GM18505 (cell line): ENCODE measurements around the gene LSM14B.
A peak's percentile ranks its signal among the peaks of the same experiment; 100 is the strongest.
"Not testable (repeated sequence)": the region's sequence is repeated elsewhere in the genome, so short reads cannot be mapped to it uniquely, and the experiment has no call there.

ENCODE experiments used
- ATAC-seq: cut with Tn5 transposase; IDR thresholded peaks from one replicate; pipeline ENCODE4 v1.9.1; 2021; ENCODE audit not compliant: unreplicated experiment
- POLR2A ChIP-seq: IDR thresholded peaks from 4 replicates; pipeline ENCODE4 v1.6.1; 2011; ENCODE audit warnings: borderline replicate concordance; ENCODE audit not compliant: insufficient read depth, insufficient read length; ENCODE audit errors: extremely low read depth

The LSM14B gene

GRCh38 chr20:62121776-62122653, at the start of gene LSM14B:
Gene LSM14B (plus strand): TSS chr20:62122475. CDS start chr20:62122667, 192 bp downstream.
- peak; percentile 74 for ATAC-seq
- peak; percentile 38 for TF ChIP-seq POLR2A

GRCh38 chr20:62073323-62073722, 49.0 kb upstream of the LSM14B start:
- no peak for ATAC-seq
- no peak for TF ChIP-seq POLR2A

- no peak for ATAC-seq
- TF ChIP-seq POLR2A, result no peak
Observed at GRCh38 chr20:62079166-62079565, 43.1 kb upstream of the LSM14B start.

DNA sequence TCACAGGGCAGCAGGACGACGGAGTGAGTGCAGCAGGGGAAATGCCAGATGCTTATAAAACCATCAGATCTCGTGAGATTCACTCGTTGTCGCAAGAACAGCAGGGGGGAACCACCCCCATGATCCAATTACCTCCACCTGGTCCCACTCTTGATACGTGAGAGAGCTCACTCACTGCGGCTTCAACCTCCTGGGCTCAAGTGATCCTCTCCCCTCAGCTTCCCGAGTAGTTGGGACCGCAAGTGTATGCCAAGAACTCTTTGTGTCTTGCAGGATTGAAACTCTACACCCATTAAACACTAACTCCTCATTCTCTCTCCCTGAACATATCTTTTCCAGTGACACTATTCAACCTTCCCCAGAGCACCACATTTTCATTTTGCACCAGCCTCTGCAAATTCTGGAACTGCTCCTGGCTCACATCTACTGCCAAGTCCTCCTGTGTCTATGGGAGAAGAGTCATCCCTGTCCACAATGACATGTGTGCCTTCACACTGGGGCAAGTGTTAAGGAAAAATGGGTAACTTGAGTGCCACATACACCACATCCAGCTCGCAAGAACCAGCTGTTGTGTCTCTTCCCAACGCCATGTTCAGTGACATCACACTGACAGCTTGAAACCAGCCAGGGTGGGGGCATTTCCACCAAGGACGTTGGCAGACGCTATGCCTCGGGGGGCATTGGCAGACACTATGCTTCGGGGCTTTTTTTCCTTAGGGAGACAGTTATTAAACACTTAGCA, 41.9 kb upstream of the LSM14B start:
- no peak for TF ChIP-seq POLR2A
- ATAC-seq, result no peak

- no peak for TF ChIP-seq POLR2A
- no peak for ATAC-seq
Observed at GRCh38 chr20:62083312-62083711, 39.0 kb upstream of the LSM14B start.

DNA sequence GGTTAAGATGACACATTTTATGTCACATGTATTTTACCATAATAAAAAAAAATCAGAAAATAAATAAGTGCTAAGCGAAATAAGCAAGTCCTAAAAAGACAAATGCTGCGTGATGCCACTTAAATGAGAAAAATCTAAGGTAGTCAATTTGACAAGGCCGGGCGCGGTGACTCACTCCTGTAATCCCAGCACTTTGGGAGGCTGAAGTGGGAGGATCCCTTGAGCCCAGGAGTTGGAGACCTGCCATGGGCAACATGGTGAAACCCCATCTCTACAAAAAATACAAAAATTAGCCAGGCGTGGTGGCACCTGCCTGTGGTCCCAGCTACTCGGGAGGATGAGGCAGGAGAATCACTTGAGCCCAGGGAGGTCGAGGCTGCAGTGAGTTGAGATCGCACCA, 38.1 kb upstream of the LSM14B start:
- not testable (repeated sequence) for ATAC-seq

GRCh38 chr20:62085206-62085605, 37.1 kb upstream of the LSM14B start:
- ATAC-seq, result no peak
- TF ChIP-seq POLR2A, result no peak

DNA sequence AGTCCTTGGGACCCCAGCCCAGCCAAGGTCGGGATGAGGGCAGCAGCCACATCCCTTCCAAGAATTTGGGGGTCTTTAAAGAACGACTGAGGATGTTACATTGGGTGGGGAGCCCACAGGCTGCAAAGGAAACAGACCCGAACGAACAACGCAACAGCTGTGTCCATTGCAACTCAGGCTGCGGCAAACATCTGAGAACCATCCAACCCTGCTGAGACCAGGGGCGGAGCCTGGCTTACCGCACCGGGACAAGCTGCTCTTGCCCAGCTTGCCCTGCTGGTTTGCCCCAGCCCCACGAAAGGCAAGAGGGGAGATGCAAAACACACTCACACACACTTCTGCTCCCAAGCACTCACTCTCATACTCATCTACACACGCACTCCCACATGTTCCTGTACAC, 35.0 kb upstream of the LSM14B start:
- no peak for TF ChIP-seq POLR2A
- no peak for ATAC-seq

DNA sequence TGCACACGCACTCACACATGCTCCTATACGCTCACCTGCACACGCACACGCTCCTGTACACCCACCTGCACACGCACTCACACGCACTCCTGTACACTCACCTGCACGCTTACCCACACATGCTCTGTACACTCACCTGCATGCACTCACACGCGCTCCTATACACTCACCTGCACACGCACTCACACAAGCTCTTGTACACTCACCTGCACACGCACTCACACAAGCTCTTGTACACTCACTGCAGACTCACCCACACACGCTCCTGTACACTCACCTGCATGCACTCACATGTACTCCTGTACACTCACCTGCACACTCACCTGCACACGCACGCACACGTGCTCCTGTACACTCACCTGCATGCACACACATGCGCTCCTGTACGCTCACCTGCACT, 34.6 kb upstream of the LSM14B start:
- no peak for ATAC-seq
- TF ChIP-seq POLR2A, result no peak

- TF ChIP-seq POLR2A, result no peak
- ATAC-seq, result no peak
Observed at GRCh38 chr20:62088258-62089127, 33.8 kb upstream of the LSM14B start.

DNA sequence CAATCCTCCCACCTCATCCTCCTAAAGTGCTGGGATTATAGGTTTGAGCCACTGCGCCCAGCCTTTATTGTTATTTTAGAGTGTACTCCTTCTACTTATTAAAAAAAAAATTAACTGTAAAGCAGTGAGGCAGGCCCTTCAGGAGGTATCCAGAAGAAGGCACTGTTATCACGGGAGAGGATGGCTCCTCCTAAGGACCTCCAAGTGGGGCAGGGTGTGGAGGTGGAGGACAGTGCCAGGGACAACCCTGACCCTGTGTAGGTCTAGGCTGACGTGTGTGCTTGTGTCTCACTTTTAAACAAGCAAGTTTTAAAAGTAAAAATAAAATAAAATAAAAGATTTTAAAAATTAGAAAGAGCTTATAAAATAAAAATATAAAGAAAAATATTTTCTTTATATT, 32.9 kb upstream of the LSM14B start:
- ATAC-seq, result no peak
- TF ChIP-seq POLR2A, result no peak

DNA sequence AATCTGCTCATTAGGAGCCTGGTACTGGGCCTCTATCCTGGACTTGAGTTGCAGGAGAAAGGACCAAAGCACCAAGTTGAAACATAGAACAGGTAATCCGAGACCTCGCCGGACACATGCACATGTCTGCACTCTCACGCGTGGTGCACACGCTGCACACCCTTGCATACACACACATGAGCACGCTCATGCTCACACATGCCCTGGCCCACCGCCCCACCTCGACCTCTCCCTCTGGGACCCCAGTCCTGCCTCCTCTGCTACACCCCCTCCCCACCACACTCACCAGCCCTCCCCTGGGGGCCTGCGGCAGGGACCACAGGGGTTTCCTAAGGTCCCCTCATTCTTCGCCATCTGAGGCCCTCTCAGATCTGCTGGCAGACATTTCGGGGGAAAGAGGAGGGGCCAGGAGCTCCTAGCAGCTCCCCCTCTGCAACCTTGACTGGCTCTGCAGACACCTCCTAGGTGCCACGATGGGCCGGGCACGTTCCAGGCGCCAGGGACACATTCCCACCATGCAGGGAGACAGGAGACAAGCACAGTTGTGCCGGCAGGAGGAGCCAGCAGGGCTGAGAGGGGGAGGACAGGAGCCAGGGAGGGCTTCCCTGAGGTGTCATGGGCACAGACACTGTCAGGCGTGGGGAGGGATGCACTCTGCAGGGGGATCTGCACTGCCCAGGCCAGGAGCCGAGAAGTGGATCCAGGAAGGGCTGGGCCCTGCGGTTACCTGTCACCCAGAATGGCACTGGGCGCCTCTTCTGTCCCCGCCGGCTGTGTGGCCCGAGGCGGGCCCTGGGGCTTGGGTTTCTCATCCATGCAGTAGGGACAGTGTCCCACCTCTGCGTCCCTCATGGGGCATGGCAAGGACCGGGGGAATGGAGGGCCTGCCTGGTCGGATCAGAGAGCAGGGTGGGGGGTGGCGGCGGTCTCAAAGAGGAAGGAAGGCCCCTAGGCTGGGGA, 25.6 kb upstream of the LSM14B start:
- TF ChIP-seq POLR2A, result no peak
- ATAC-seq, result no peak
